ENCODE measurements around the gene CIZ1.

DNA sequence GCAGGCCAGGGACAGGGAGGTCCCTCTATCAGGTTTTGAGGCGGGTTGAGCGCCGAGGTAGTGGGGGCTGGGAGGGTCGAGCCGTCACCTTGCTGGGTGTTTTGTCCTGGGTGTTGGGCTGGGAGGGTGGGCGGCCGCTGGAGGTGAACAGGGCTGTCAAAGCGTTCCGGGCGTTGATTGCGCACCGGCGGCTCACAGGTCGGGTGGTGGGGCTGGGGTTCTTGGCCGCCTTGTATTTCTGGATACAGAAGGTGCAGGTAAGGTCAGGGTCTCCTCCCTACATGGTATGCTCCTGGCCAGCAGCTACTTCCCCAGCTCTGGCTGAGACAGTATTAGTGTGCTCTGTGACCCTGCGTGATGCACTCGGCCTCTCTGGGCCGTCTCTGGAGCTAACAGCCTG, 25.2 kb downstream of the CIZ1 start:
- TF ChIP-seq, protein P1, sequence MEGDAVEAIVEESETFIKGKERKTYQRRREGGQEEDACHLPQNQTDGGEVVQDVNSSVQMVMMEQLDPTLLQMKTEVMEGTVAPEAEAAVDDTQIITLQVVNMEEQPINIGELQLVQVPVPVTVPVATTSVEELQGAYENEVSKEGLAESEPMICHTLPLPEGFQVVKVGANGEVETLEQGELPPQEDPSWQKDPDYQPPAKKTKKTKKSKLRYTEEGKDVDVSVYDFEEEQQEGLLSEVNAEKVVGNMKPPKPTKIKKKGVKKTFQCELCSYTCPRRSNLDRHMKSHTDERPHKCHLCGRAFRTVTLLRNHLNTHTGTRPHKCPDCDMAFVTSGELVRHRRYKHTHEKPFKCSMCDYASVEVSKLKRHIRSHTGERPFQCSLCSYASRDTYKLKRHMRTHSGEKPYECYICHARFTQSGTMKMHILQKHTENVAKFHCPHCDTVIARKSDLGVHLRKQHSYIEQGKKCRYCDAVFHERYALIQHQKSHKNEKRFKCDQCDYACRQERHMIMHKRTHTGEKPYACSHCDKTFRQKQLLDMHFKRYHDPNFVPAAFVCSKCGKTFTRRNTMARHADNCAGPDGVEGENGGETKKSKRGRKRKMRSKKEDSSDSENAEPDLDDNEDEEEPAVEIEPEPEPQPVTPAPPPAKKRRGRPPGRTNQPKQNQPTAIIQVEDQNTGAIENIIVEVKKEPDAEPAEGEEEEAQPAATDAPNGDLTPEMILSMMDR (IDR thresholded peaks at IDR 0.05): no peak
- no peak for TF ChIP-seq POLR2A (IDR thresholded peaks at IDR 0.05)
